Suprapubic skin (tissue), 4 donors: ENCODE data around the gene LCE2A.

Experiments used
- POLR2A ChIP-seq, 2 donors: fragments of 450-650 bp; IDR thresholded peaks; one replicate each; pipeline ENCODE4 v1.6.1; 2017; ENCODE audit warnings: antibody characterized with exemption in 2 of 2, mild to moderate bottlenecking in 2 of 2, moderate library complexity in 2 of 2
- POLR2AphosphoS5 ChIP-seq, 3 donors: sonication (generic); formaldehyde crosslinking; IDR thresholded peaks; one replicate each; pipeline ENCODE4 v1.6.1; 2017; ENCODE audit warnings: antibody characterized with exemption in 3 of 3

GRCh38 chr1:152741656-152742055, 43.5 kb downstream of the LCE2A start:
- TF ChIP-seq POLR2AphosphoS5 (IDR thresholded peaks at IDR 0.05) (no peak), POLR2A (IDR thresholded peaks at IDR 0.05) (no peak)
